Suprapubic skin (tissue), 4 donors: ENCODE data around the gene RXFP2. TPM values are rescaled to one million over a fixed set of nuclear protein-coding genes. Genes with fewer than 3 reads are reported as not detected.
A peak's percentile ranks its signal among the peaks of the same experiment; 100 is the strongest.

ENCODE experiments used
- DNase-seq, 2 donors: peaks; one replicate each; pipeline ENCODE4 v3.0.0-alpha.2; 2019; ENCODE audit warnings: low spot score in 2 of 2
- H3K27ac ChIP-seq: fragments of 200-600 bp; sonication (generic); one replicate; pipeline ENCODE4 v1.5.1; 2019
- H3K27me3 ChIP-seq: fragments of 200-600 bp; sonication (generic); one replicate; pipeline ENCODE4 v1.5.1; 2019
- H3K36me3 ChIP-seq: fragments of 200-600 bp; sonication (generic); one replicate; pipeline ENCODE4 v1.5.1; 2019
- H3K4me1 ChIP-seq: fragments of 200-600 bp; sonication (generic); one replicate; pipeline ENCODE4 v1.5.1; 2019
- H3K4me3 ChIP-seq: fragments of 200-600 bp; sonication (generic); one replicate; pipeline ENCODE4 v1.5.1; 2019; ENCODE audit warnings: mild to moderate bottlenecking
- H3K9me3 ChIP-seq: fragments of 200-600 bp; sonication (generic); one replicate; pipeline ENCODE4 v1.5.1; 2019
- EP300 ChIP-seq: sonication (generic); formaldehyde crosslinking; IDR thresholded peaks from one replicate; pipeline ENCODE4 v1.6.1; 2017; ENCODE audit warnings: antibody characterized with exemption
- POLR2A ChIP-seq, 2 donors: fragments of 450-650 bp; IDR thresholded peaks; one replicate each; pipeline ENCODE4 v1.6.1; 2017; ENCODE audit warnings: antibody characterized with exemption in 2 of 2, mild to moderate bottlenecking in 2 of 2, moderate library complexity in 2 of 2
- POLR2AphosphoS5 ChIP-seq, 3 donors: sonication (generic); formaldehyde crosslinking; IDR thresholded peaks; one replicate each; pipeline ENCODE4 v1.6.1; 2017; ENCODE audit warnings: antibody characterized with exemption in 3 of 3
- WGBS: methylation state at CpG from one replicate; pipeline ENCODE4 v1.1.5; 2018; 5-methylcytosine and 5-hydroxymethylcytosine counted together
- total RNA-seq, 4 donors: library from RNA; depleted of rRNA; stranded (reverse); fragments of >200 nt; gene quantifications; one replicate each; pipeline ENCODE4 v1.1.0, GENCODE V29; 2016
- TF ChIP-seq, protein P1 (sequence below), 2 donors: fragments of 200-600 bp in 1 of 2; fragments of 450-650 bp in 1 of 2; sonication (generic) in 1 of 2; IDR thresholded peaks; one replicate each; pipeline ENCODE4 v1.5.1; 2016 to 2019; ENCODE audit warnings: antibody characterized with exemption in 2 of 2, mild to moderate bottlenecking in 1 of 2, moderate library complexity in 1 of 2

RXFP2 gene
- total RNA-seq, 4 donors from 2014 or later = 0.25 TPM; not detected in 3

- Histone ChIP-seq H3K36me3 (no peaks in the 10 kb centered on the region), H3K27ac (no peak overlapping the region), H3K4me1 (no peaks in the 10 kb centered on the region), H3K4me3 (no peak overlapping the region), H3K27me3 (no peaks in the 10 kb centered on the region), H3K9me3 (no peaks in the 10 kb centered on the region)
- TF ChIP-seq, protein P1, sequence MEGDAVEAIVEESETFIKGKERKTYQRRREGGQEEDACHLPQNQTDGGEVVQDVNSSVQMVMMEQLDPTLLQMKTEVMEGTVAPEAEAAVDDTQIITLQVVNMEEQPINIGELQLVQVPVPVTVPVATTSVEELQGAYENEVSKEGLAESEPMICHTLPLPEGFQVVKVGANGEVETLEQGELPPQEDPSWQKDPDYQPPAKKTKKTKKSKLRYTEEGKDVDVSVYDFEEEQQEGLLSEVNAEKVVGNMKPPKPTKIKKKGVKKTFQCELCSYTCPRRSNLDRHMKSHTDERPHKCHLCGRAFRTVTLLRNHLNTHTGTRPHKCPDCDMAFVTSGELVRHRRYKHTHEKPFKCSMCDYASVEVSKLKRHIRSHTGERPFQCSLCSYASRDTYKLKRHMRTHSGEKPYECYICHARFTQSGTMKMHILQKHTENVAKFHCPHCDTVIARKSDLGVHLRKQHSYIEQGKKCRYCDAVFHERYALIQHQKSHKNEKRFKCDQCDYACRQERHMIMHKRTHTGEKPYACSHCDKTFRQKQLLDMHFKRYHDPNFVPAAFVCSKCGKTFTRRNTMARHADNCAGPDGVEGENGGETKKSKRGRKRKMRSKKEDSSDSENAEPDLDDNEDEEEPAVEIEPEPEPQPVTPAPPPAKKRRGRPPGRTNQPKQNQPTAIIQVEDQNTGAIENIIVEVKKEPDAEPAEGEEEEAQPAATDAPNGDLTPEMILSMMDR (IDR thresholded peaks at IDR 0.05) = no peak
- TF ChIP-seq EP300 (no peak), POLR2A (IDR thresholded peaks at IDR 0.05) (no peak), POLR2AphosphoS5 (IDR thresholded peaks at IDR 0.05) (no peak)
- WGBS = 21% methylated on average over 2 of the region's 2 CpGs
- no peak for DNase-seq
These were observed 25.9 kb downstream of the RXFP2 start for GRCh38 chr13:31765138-31765785.

- Histone ChIP-seq H3K27me3 (no peaks in the 10 kb centered on the region), H3K36me3 (no peaks in the 10 kb centered on the region), H3K4me3 (no peak overlapping the region), H3K4me1 (no peaks in the 10 kb centered on the region), H3K27ac (no peak overlapping the region), H3K9me3 (no peaks in the 10 kb centered on the region)
- TF ChIP-seq POLR2AphosphoS5 (IDR thresholded peaks at IDR 0.05) (peak in 1 of 3 donors; percentile 50), EP300 (no peak)
- WGBS = 61% methylated on average over 4 of the region's 4 CpGs
- DNase-seq = no peak
These were observed 28.0 kb downstream of the RXFP2 start for GRCh38 chr13:31767175-31767900.

DNA sequence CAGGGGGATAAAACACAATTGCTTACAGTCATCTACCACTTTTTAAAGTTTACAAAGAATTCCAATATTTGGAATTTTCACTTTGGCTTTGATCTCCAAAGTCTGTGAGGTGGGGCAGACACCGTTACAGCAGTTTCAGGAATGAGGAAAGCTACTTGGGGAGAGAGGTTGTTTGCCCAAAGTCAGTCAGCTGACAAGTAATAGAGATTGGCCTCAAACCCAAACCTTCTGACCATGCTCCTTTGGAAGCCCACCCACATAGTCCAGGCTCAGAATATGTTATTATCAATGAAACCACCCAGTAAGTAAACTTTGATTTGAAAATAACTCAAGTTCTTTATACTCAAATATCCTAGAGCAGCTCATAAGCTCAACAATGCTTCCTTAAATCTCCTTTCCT, 29.0 kb downstream of the RXFP2 start:
- no peak for DNase-seq
- WGBS = 29% methylated on average over 1 of the region's 1 CpG
- no peak overlapping the region for H3K27ac ChIP-seq
- no peaks in the 10 kb centered on the region for H3K36me3 ChIP-seq
- H3K27me3 ChIP-seq = no peaks in the 10 kb centered on the region
- H3K9me3 ChIP-seq = no peaks in the 10 kb centered on the region
- no peak overlapping the region for H3K4me3 ChIP-seq
- TF ChIP-seq, protein P1 (IDR thresholded peaks at IDR 0.05) = no peak
- no peak for TF ChIP-seq POLR2A (IDR thresholded peaks at IDR 0.05)
- no peak for TF ChIP-seq POLR2AphosphoS5 (IDR thresholded peaks at IDR 0.05)
- no peak for TF ChIP-seq EP300
- no peaks in the 10 kb centered on the region for H3K4me1 ChIP-seq

- WGBS = 93% methylated on average over 4 of the region's 4 CpGs
- TF ChIP-seq EP300 (no peak), POLR2AphosphoS5 (IDR thresholded peaks at IDR 0.05) (no peak), POLR2A (IDR thresholded peaks at IDR 0.05) (no peak)
- TF ChIP-seq, protein P1 (IDR thresholded peaks at IDR 0.05) = no peak
- Histone ChIP-seq H3K27me3 (no peaks in the 10 kb centered on the region), H3K4me3 (no peak overlapping the region), H3K4me1 (no peaks in the 10 kb centered on the region), H3K36me3 (no peaks in the 10 kb centered on the region), H3K27ac (no peak overlapping the region), H3K9me3 (no peaks in the 10 kb centered on the region)
- DNase-seq = no peak
These were observed 30.2 kb downstream of the RXFP2 start for GRCh38 chr13:31769575-31769974.

DNA sequence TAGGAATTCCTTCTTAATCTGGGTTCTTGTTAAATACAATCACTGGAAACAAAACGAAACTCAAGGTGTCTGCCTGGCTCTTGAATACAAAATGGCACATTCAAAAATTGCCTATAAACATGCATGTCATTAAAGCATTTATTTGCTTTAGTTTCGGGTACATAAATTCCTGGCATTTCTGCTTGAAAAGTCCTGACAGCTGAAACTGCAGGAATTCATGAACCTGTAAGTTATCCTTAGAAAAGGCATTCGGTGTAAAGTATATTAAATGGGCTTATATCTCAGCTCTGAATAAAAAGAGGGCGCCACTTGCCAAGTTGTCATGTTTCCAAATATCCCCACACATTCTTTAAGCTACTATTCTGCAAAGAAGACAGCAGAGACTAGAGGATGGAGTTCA, 32.9 kb downstream of the RXFP2 start:
- WGBS = 67% methylated on average over 4 of the region's 4 CpGs
- DNase-seq = no peak
- Histone ChIP-seq H3K27me3 (no peaks in the 10 kb centered on the region), H3K36me3 (no peaks in the 10 kb centered on the region), H3K27ac (no peak overlapping the region), H3K4me1 (no peaks in the 10 kb centered on the region), H3K4me3 (no peak overlapping the region), H3K9me3 (no peaks in the 10 kb centered on the region)
- TF ChIP-seq EP300 = no peak
- no peak for TF ChIP-seq POLR2A (IDR thresholded peaks at IDR 0.05)
- no peak for TF ChIP-seq POLR2AphosphoS5 (IDR thresholded peaks at IDR 0.05)
- TF ChIP-seq, protein P1 (IDR thresholded peaks at IDR 0.05) = no peak
